Measurements from ENCODE around the gene NFASC.

The NFASC gene

GRCh38 chr1:204979306-204979705 is 108.6 kb downstream of the NFASC start:
- DNase-seq (ENCODE audit: low read depth in 2 of 3, low spot score in 1 of 3) = no peak

- no peak for DNase-seq (ENCODE audit: low read depth in 2 of 3, low spot score in 1 of 3)
Measured at GRCh38 chr1:204979891-204980649, 109.4 kb downstream of the NFASC start.

GRCh38 chr1:204980840-204981405 is 110.3 kb downstream of the NFASC start:
- DNase-seq (ENCODE audit: low read depth in 2 of 3, low spot score in 1 of 3) = no peak

GRCh38 chr1:204983136-204983535 is 112.5 kb downstream of the NFASC start:
- no peak for DNase-seq (ENCODE audit: low read depth in 2 of 3, low spot score in 1 of 3)

- DNase-seq (ENCODE audit: low read depth in 2 of 3, low spot score in 1 of 3) = no peak
Measured at GRCh38 chr1:204983881-204984280, 113.2 kb downstream of the NFASC start.

GRCh38 chr1:204984499-204984898 is 113.8 kb downstream of the NFASC start:
- no peak for DNase-seq (ENCODE audit: low read depth in 2 of 3, low spot score in 1 of 3)

- no peak for DNase-seq (ENCODE audit: low read depth in 2 of 3, low spot score in 1 of 3)
Measured at GRCh38 chr1:204986181-204986580, 115.5 kb downstream of the NFASC start.

- DNase-seq (ENCODE audit: low read depth in 2 of 3, low spot score in 1 of 3) = no peak
Measured at GRCh38 chr1:204987689-204988088, 117.0 kb downstream of the NFASC start.

- no peak for DNase-seq (ENCODE audit: low read depth in 2 of 3, low spot score in 1 of 3)
Measured at GRCh38 chr1:204988196-204988595, 117.5 kb downstream of the NFASC start.

- DNase-seq (ENCODE audit: low read depth in 2 of 3, low spot score in 1 of 3) = peak; percentile 32 to 65 (median 44)
Measured at GRCh38 chr1:204989266-204990058, 118.8 kb downstream of the NFASC start.

- no peak for DNase-seq (ENCODE audit: low read depth in 2 of 3, low spot score in 1 of 3)
Measured at GRCh38 chr1:204990059-204990664, 119.5 kb downstream of the NFASC start.

GRCh38 chr1:204990721-204991341 is 120.2 kb downstream of the NFASC start:
- DNase-seq (ENCODE audit: low read depth in 2 of 3, low spot score in 1 of 3) = no peak

- DNase-seq (ENCODE audit: low read depth in 2 of 3, low spot score in 1 of 3) = no peak
Measured at GRCh38 chr1:204991342-204991844, 120.7 kb downstream of the NFASC start.

GRCh38 chr1:204992201-204992997 is 121.7 kb downstream of the NFASC start:
- DNase-seq (ENCODE audit: low read depth in 2 of 3, low spot score in 1 of 3) = no peak

GRCh38 chr1:204992998-204993314 is 122.3 kb downstream of the NFASC start:
- no peak for DNase-seq (ENCODE audit: low read depth in 2 of 3, low spot score in 1 of 3)

GRCh38 chr1:204994086-204994862 is 123.6 kb downstream of the NFASC start:
- no peak for DNase-seq (ENCODE audit: low read depth in 2 of 3, low spot score in 1 of 3)

- no peak for DNase-seq (ENCODE audit: low read depth in 2 of 3, low spot score in 1 of 3)
Measured at GRCh38 chr1:204996981-204997380, 126.3 kb downstream of the NFASC start.

GRCh38 chr1:204997591-204998355 is 127.1 kb downstream of the NFASC start:
- no peak for DNase-seq (ENCODE audit: low read depth in 2 of 3, low spot score in 1 of 3)

- no peak for DNase-seq (ENCODE audit: low read depth in 2 of 3, low spot score in 1 of 3)
Measured at GRCh38 chr1:205001162-205001561, 130.5 kb downstream of the NFASC start.

Measured in stimulated activated CD4-positive, alpha-beta T cell treated with anti-CD3 and anti-CD28 coated beads, Interleukin-12 subunit alpha, Interleukin-12 subunit beta, amount 100 ng/mL, for 48 hours (primary cell).